Measurements from ENCODE around the gene DDIT4. TPM values are rescaled to one million over a fixed set of nuclear protein-coding genes. Genes with fewer than 3 reads are reported as not detected.

Gene DDIT4
- total and polyA plus RNA-seq, 9 of the 15 experiments (the other 6 are each of a cell fraction or from before 2014, with no cell fraction given), result 8.2 to 675 (median 159) TPM

DNA sequence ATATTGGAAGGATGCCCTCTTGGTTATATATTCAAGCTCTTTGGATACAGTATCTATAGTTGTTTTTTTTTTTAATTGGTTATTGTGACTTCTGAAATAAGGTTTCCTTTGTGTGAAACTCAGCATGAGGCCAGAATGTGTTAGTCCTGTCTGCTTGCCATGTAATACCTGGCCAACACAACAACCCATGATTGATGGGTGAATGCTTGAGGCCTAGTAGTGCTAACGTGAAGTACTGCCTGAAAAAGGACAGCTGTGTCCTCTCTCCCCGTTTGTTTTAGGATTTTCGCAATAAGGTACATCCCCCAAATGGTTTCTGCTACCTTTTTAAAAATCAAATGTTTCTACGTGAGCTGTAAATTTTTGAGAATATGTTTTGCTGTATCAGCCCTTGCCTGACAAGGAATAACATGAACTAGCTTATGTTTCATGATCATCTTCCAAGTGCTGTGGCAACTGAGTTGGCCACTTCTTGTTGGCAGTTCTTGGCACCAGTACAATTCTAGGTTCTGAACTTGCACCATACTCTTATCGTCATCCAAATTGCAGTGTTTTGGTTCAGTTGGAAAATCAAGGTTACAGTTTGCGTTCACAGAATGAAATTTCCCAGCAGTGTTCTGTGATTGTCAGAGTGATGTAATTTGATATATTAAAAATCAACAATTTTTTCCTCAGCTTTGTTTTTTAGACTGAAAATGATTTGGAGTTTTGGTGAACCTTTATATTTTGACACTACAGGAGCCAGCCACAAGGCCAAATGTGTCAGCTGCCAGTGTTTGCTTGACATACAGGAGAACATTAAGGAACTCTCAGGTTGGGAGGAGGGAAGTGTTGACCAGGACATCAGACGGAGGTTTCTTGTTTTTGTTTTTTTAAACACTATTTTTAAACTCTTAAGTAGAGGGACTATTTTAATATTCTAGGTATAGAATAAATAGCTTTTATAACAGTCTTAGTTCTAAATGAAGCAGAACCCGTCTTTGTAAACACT lies 44.2 kb upstream of the DDIT4 start:
- Histone ChIP-seq H3K4me1 (replicated peaks in 1 of 2; ENCODE audit: control insufficient read depth in 2 of 2, insufficient read depth in 2 of 2, low read length in 2 of 2) (no peaks in the 10 kb centered on the region), H2AFZ (ENCODE audit: low read depth, low read length) (no peak overlapping the region), H3K79me2 (ENCODE audit: control insufficient read depth, insufficient read depth, low read length) (peaks cover 29% of the 10 kb centered on the region; the same call in 2 of the 3 replicates), H3K27ac (ENCODE audit: extremely low read depth, low read depth, low read length) (no peak overlapping the region), H3K9me1 (ENCODE audit: control insufficient read depth, insufficient read depth, low read length) (no peaks in the 10 kb centered on the region), H3K9me3 (replicated peaks; ENCODE audit: control insufficient read depth, insufficient read depth, low read depth, low read length) (no peaks in the 10 kb centered on the region), H3K9ac (ENCODE audit: insufficient read depth in 1 of 2, low read depth in 2 of 2, low read length in 2 of 2) (no peak overlapping the region), H3K4me3 (no peak overlapping the region), H3K36me3 (ENCODE audit: control insufficient read depth, insufficient read depth, low read length) (peaks cover 47% of the 10 kb centered on the region), H3K4me2 (ENCODE audit: insufficient read depth, low read length) (no peak overlapping the region), H4K20me1 (replicated peaks; ENCODE audit: control insufficient read depth, insufficient read depth, low read length) (no peaks in the 10 kb centered on the region), H3K27me3 (ENCODE audit: control insufficient read depth in 2 of 2, insufficient read depth in 2 of 2, low read length in 2 of 2) (no peaks in the 10 kb centered on the region)
- intact Hi-C loops (cut with micrococcal nuclease), result no loop called here
- no peak for DNase-seq (ENCODE audit: extremely low read depth in 1 of 4, low spot score in 3 of 4)
- ChIA-PET POLR2A (interaction anchor here (0.6 to 3.0 kb wide), 17 partner anchors 7 to 186 kb away, joined by 3 to 18 read pairs (median 4); partner anchors contain the start of genes ANAPC16, ASCC1 and DDIT4), CTCF (ENCODE audit: low intra/inter-chr PET ratio) (no interaction called here)
- FAIRE-seq, result peak; percentile 11
- ATAC-seq, result no peak
- WGBS (ENCODE audit: insufficient coverage, low coverage, missing lambda C conversion rate), result 78% methylated on average over 8 of the region's 8 CpGs
- no TSS peak for BruUV-seq (replicated peaks)
- in situ Hi-C loops (cut with MboI), result loop anchor here (10.0 kb wide), 1 partner anchor 325 kb away; no protein-coding TSS in a partner anchor
- TF ChIP-seq NR1H2 (CRISPR knock-in tag; IDR thresholded peaks at IDR 0.05) (no peak), XRCC3 (IDR thresholded peaks at IDR 0.05) (no peak), NCOA6 (IDR thresholded peaks at IDR 0.05) (no peak), NFYB (IDR thresholded peaks at IDR 0.05; ENCODE audit: extremely low read depth, insufficient read length) (no peak), SAFB (IDR thresholded peaks at IDR 0.05; ENCODE audit: borderline replicate concordance, low read depth, low read length) (no peak), KLF6 (CRISPR knock-in tag; IDR thresholded peaks at IDR 0.05; ENCODE audit: borderline replicate concordance) (no peak), ARNT (IDR thresholded peaks at IDR 0.05) (no peak), ZNF41 (CRISPR knock-in tag; conservative IDR thresholded peaks at IDR 0.05) (no peak), CBX8 (IDR thresholded peaks at IDR 0.05; ENCODE audit: borderline replicate concordance, extremely low read depth, low read depth, low read length, poor library complexity, severe bottlenecking) (no peak)
- TF ChIP-seq, protein P1, sequence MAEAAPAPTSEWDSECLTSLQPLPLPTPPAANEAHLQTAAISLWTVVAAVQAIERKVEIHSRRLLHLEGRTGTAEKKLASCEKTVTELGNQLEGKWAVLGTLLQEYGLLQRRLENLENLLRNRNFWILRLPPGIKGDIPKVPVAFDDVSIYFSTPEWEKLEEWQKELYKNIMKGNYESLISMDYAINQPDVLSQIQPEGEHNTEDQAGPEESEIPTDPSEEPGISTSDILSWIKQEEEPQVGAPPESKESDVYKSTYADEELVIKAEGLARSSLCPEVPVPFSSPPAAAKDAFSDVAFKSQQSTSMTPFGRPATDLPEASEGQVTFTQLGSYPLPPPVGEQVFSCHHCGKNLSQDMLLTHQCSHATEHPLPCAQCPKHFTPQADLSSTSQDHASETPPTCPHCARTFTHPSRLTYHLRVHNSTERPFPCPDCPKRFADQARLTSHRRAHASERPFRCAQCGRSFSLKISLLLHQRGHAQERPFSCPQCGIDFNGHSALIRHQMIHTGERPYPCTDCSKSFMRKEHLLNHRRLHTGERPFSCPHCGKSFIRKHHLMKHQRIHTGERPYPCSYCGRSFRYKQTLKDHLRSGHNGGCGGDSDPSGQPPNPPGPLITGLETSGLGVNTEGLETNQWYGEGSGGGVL (CRISPR knock-in tag; IDR thresholded peaks at IDR 0.05), result no peak
- TF ChIP-seq, protein P2, sequence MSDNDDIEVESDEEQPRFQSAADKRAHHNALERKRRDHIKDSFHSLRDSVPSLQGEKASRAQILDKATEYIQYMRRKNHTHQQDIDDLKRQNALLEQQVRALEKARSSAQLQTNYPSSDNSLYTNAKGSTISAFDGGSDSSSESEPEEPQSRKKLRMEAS (CRISPR knock-in tag; IDR thresholded peaks at IDR 0.05), result no peak
